Liver (tissue), 9 donors: ENCODE measurements around the gene KRT80. TPM values are rescaled to one million over a fixed set of nuclear protein-coding genes. Genes with fewer than 3 reads are reported as not detected.

Experiments
- DNase-seq: peaks from one replicate; pipeline ENCODE4 v3.0.0-alpha.2; 2017; ENCODE audit warnings: low spot score
- H3K27ac ChIP-seq, 2 donors: one replicate each; pipeline ENCODE4 v1.7.0; 2013; ENCODE audit warnings: inconsistent platforms in 2 of 2, low read length in 2 of 2, control low read depth in 1 of 2, low read depth in 1 of 2, mild to moderate bottlenecking in 1 of 2
- H3K27me3 ChIP-seq, 4 donors: one replicate each; pipeline versions ENCODE4 v1.6.1 to v1.7.0; 2013; ENCODE audit warnings: low read length in 3 of 4, inconsistent platforms in 1 of 4, mild to moderate bottlenecking in 1 of 4, moderate library complexity in 1 of 4; ENCODE audit not compliant: control insufficient read depth in 4 of 4, insufficient read depth in 4 of 4
- H3K36me3 ChIP-seq, 4 donors: one replicate each; pipeline versions ENCODE4 v1.6.1 to v1.7.0; 2013; ENCODE audit warnings: low read length in 3 of 4, mild to moderate bottlenecking in 3 of 4, low read depth in 1 of 4, moderate library complexity in 1 of 4; ENCODE audit not compliant: control insufficient read depth in 4 of 4, insufficient read depth in 3 of 4
- H3K4me1 ChIP-seq, 4 donors: one replicate each; pipeline versions ENCODE4 v1.6.1 to v1.7.0; 2013; ENCODE audit warnings: low read length in 3 of 4, mild to moderate bottlenecking in 3 of 4, moderate library complexity in 1 of 4; ENCODE audit not compliant: control insufficient read depth in 4 of 4, insufficient read depth in 4 of 4
- H3K4me3 ChIP-seq, 3 donors: one replicate each; pipeline versions ENCODE4 v1.6.1 to v1.7.0; 2013; ENCODE audit warnings: low read length in 3 of 3, control low read depth in 1 of 3, low read depth in 1 of 3, mild to moderate bottlenecking in 1 of 3
- H3K9ac ChIP-seq, 2 donors: one replicate each; pipeline ENCODE4 v1.7.0; 2013; ENCODE audit warnings: low read length in 2 of 2, mild to moderate bottlenecking in 2 of 2, moderate library complexity in 2 of 2, control low read depth in 1 of 2, low read depth in 1 of 2
- H3K9me3 ChIP-seq, 4 donors: one replicate each; pipeline versions ENCODE4 v1.6.1 to v1.7.0; 2013; ENCODE audit warnings: low read length in 3 of 4; ENCODE audit not compliant: control insufficient read depth in 4 of 4
- CTCF ChIP-seq: fragments of 150-350 bp; IDR thresholded peaks from 2 replicates; pipeline ENCODE4 v1.5.1; 2017; ENCODE audit warnings: improper control_type of control experiment, low read depth, low read length; ENCODE audit not compliant: missing input control
- EGR1 ChIP-seq, 2 donors: IDR thresholded peaks; 2 replicates each; pipeline ENCODE4 v1.6.1; 2016 to 2018; ENCODE audit warnings: antibody characterized with exemption in 2 of 2, low read depth in 2 of 2
- FOXA1 ChIP-seq: IDR thresholded peaks from 2 replicates; pipeline ENCODE4 v1.6.1; 2016; ENCODE audit warnings: antibody characterized with exemption
- FOXA2 ChIP-seq: IDR thresholded peaks from 2 replicates; pipeline ENCODE4 v1.6.1; 2016; ENCODE audit warnings: antibody characterized with exemption
- GABPA ChIP-seq, 2 donors: IDR thresholded peaks in 1 of 2; conservative IDR thresholded peaks in 1 of 2; 2 replicates each; pipeline ENCODE4 v1.6.1; 2016; ENCODE audit warnings: antibody characterized with exemption in 2 of 2, mild to moderate bottlenecking in 1 of 2, moderate library complexity in 1 of 2
- HNF4A ChIP-seq, 2 donors: conservative IDR thresholded peaks; 2 replicates each; pipeline ENCODE4 v1.6.1; 2016; ENCODE audit warnings: antibody characterized with exemption in 2 of 2, mild to moderate bottlenecking in 2 of 2
- RAD21 ChIP-seq, 2 donors: IDR thresholded peaks; 2 replicates each; pipeline ENCODE4 v1.6.1; 2016; ENCODE audit warnings: antibody characterized with exemption in 2 of 2, mild to moderate bottlenecking in 2 of 2
- REST ChIP-seq: IDR thresholded peaks from 2 replicates; pipeline ENCODE4 v1.6.1; 2016; ENCODE audit warnings: antibody characterized with exemption, mild to moderate bottlenecking
- RXRA ChIP-seq, 2 donors: IDR thresholded peaks; 2 replicates each; pipeline ENCODE4 v1.6.1; 2017 to 2018; ENCODE audit warnings: antibody characterized with exemption in 2 of 2, mild to moderate bottlenecking in 1 of 2
- YY1 ChIP-seq: IDR thresholded peaks from 2 replicates; pipeline ENCODE4 v1.6.1; 2016; ENCODE audit warnings: antibody characterized with exemption, mild to moderate bottlenecking
- WGBS: extraction: QIAGEN DNeasy Blood & Tissue Kit; methylation state at CpG from one replicate; pipeline ENCODE4 v1.1.7; 2013; 5-methylcytosine and 5-hydroxymethylcytosine counted together
- polyA plus RNA-seq, 2 donors: library from polyadenylated mRNA; stranded (reverse) in 1 of 2; unstranded in 1 of 2; fragments of 200-250 nt in 1 of 2; fragments of >200 nt in 1 of 2; fragmentation: Nextera tagmentation in 1 of 2; extraction: Ambion mirVana in 1 of 2; gene quantifications; one replicate each; pipeline versions ENCODE4 v1.2.1 to v1.2.3, GENCODE V29; 2013 to 2015
- total RNA-seq, 2 donors: library from RNA; depleted of rRNA; stranded (reverse); fragments of >200 nt; gene quantifications; one replicate each; pipeline ENCODE4 v1.2.3, GENCODE V29; 2014
- TF ChIP-seq, protein P1 (sequence below): IDR thresholded peaks from 2 replicates; pipeline ENCODE4 v1.6.1; 2016; ENCODE audit warnings: antibody characterized with exemption
- donor health status: healthy.
- donor health status: healthy.
- donor health status: healthy.
- donor health status: healthy.
- donor health status: healthy.

KRT80 gene
- total and polyA plus RNA-seq, 4 donors, result 0.04 to 0.12 (median 0.07) TPM

DNA sequence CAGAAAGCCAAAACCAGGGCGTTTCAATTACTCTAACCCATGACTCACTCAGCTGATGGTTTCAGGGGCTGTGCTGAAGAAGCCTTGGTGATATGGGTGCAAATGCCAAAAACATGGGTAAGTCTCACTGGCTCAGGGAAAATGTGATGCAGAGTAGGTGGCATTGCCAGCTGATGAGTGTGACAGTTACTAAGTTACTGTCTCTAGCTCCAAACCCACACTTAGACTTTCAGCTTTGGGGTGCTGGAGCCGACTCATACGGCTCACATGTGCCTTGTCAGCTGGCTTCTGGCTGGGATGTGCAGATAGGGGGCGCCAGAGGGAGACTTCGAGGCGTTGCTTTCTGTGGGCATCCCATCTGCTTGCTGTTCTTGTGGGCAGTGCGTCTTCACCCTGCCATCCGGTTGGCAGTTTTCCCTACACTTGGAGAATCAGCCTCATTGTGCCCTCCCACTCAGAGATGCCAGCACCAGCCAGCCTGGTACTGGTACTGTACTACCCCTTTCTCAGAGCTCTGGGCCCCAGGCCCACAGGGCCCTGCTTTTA, 30.2 kb upstream of the KRT80 start:
- TF ChIP-seq EGR1 (IDR thresholded peaks at IDR 0.05; ENCODE audit: low read depth in 2 of 2), result no peak
- no peak for TF ChIP-seq YY1
- peak in 1 of 2 donors; percentile 4 for TF ChIP-seq RAD21 (IDR thresholded peaks at IDR 0.05)
- H3K27me3 ChIP-seq, result peaks cover 0 to 12% (median 4%) of the 10 kb centered on the region in 4 donors
- H3K9ac ChIP-seq, result no peak overlapping the region
- no peak overlapping the region for H3K4me3 ChIP-seq
- H3K4me1 ChIP-seq, result no peaks in the 10 kb centered on the region
- WGBS, result 17% methylated on average over 8 of the region's 8 CpGs
- no peak overlapping the region for H3K27ac ChIP-seq
- no peaks in the 10 kb centered on the region for H3K36me3 ChIP-seq
- no peak for DNase-seq
- H3K9me3 ChIP-seq, result no peaks in the 10 kb centered on the region

DNA sequence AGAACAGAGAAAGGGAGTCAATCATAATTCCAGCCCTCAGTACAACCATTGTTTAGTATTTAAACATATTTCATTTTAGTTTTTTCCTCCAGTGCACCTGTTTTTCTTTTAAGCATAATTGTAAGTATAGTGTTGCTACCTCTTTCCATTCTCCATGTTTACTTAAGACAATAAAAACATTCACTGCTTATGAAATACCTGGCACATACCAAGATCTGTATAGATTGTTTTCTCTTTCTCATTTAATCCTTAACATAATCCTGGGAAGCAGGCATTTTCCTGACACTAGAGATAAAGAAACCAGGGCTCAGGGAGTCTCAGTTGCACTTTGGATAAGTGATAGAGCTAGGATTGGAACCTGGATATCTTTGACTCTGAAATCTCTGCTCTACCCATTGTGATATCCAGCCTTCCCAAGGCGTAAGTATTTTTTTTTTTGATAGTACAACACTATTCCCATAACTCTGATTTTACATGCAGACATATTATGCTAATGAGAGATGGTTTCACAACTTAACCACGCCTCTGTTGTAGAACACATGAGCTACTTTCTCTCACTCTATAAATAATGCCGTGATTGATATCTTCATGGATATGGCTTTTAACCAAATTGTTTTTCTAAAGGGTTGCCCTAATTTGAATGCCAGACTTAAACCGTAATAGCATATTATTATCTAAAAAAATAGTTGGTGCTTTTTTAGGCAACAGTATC, 29.4 kb upstream of the KRT80 start:
- no peak overlapping the region for H3K27ac ChIP-seq
- no peak for DNase-seq
- TF ChIP-seq FOXA2 (no peak), FOXA1 (no peak), REST (no peak), GABPA (IDR thresholded peaks at IDR 0.05 in 1 of 2, conservative IDR thresholded peaks at IDR 0.05 in 1 of 2) (no peak), RXRA (IDR thresholded peaks at IDR 0.05) (no peak), CTCF (no peak)

GRCh38 chr12:52220477-52220876, 28.7 kb upstream of the KRT80 start:
- no peak overlapping the region for H3K4me3 ChIP-seq
- H3K27ac ChIP-seq, result no peak overlapping the region
- WGBS, result 73% methylated on average over 3 of the region's 3 CpGs
- H3K4me1 ChIP-seq, result no peaks in the 10 kb centered on the region
- no peaks in the 10 kb centered on the region for H3K9me3 ChIP-seq
- DNase-seq, result no peak
- no peak overlapping the region for H3K9ac ChIP-seq
- no peaks in the 10 kb centered on the region for H3K36me3 ChIP-seq
- peaks cover 0 to 12% (median 4%) of the 10 kb centered on the region in 4 donors for H3K27me3 ChIP-seq
- no peak for TF ChIP-seq RAD21 (IDR thresholded peaks at IDR 0.05)
- TF ChIP-seq REST, result no peak
- TF ChIP-seq GABPA (IDR thresholded peaks at IDR 0.05 in 1 of 2, conservative IDR thresholded peaks at IDR 0.05 in 1 of 2), result no peak
- no peak for TF ChIP-seq HNF4A (conservative IDR thresholded peaks at IDR 0.05)
- TF ChIP-seq RXRA (IDR thresholded peaks at IDR 0.05), result no peak
- TF ChIP-seq FOXA2, result no peak
- no peak for TF ChIP-seq CTCF
- TF ChIP-seq, protein P1, sequence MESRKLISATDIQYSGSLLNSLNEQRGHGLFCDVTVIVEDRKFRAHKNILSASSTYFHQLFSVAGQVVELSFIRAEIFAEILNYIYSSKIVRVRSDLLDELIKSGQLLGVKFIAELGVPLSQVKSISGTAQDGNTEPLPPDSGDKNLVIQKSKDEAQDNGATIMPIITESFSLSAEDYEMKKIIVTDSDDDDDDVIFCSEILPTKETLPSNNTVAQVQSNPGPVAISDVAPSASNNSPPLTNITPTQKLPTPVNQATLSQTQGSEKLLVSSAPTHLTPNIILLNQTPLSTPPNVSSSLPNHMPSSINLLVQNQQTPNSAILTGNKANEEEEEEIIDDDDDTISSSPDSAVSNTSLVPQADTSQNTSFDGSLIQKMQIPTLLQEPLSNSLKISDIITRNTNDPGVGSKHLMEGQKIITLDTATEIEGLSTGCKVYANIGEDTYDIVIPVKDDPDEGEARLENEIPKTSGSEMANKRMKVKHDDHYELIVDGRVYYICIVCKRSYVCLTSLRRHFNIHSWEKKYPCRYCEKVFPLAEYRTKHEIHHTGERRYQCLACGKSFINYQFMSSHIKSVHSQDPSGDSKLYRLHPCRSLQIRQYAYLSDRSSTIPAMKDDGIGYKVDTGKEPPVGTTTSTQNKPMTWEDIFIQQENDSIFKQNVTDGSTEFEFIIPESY, result no peak

More for the DNA sequence above, 29.4 kb upstream of the KRT80 start:
- 73% methylated on average over 4 of the region's 4 CpGs for WGBS
- no peak overlapping the region for H3K4me3 ChIP-seq
- H3K36me3 ChIP-seq, result no peaks in the 10 kb centered on the region
- peaks cover 0 to 12% (median 4%) of the 10 kb centered on the region in 4 donors for H3K27me3 ChIP-seq
- no peaks in the 10 kb centered on the region for H3K9me3 ChIP-seq
- H3K4me1 ChIP-seq, result no peaks in the 10 kb centered on the region
- H3K9ac ChIP-seq, result no peak overlapping the region
